AG04449 (cell line): Measurements from ENCODE around the gene LAMA5.

ENCODE experiments used
- CTCF ChIA-PET: fragments of 350-600 bp; formaldehyde crosslinking; extraction: SDS; loops from one replicate; lab custom pipeline; 2021; ENCODE audit warnings: antibody characterized with exemption; lab: Yijun Ruan, JAX
- POLR2A ChIA-PET: fragments of 400-600, 350-600 bp; formaldehyde crosslinking; extraction: SDS; loops from one replicate; lab custom pipeline; 2020; ENCODE audit warnings: antibody characterized with exemption, inconsistent platforms; lab: Yijun Ruan, JAX
- DNase-seq: peaks from one replicate; pipeline ENCODE4 v3.0.0-alpha.2; 2010; ENCODE audit warnings: low read depth, low spot score
- H3K4me3 ChIP-seq: 2 replicates; pipeline ENCODE4 v1.5.1; 2011; ENCODE audit warnings: low read depth, mild to moderate bottlenecking, control low read depth, low read length
- TF ChIP-seq, protein P1 (sequence below): IDR thresholded peaks from one replicate; pipeline ENCODE4 v1.5.1; 2011; ENCODE audit warnings: mild to moderate bottlenecking, moderate library complexity, low read length, control low read depth, inconsistent platforms; ENCODE audit not compliant: insufficient read depth; ENCODE audit errors: missing control alignments

LAMA5 gene

GRCh38 chr20:62381202-62381797 is 14.2 kb upstream of the LAMA5 start:
- DNase-seq = no peak
- no peak overlapping the region for H3K4me3 ChIP-seq
- TF ChIP-seq, protein P1, sequence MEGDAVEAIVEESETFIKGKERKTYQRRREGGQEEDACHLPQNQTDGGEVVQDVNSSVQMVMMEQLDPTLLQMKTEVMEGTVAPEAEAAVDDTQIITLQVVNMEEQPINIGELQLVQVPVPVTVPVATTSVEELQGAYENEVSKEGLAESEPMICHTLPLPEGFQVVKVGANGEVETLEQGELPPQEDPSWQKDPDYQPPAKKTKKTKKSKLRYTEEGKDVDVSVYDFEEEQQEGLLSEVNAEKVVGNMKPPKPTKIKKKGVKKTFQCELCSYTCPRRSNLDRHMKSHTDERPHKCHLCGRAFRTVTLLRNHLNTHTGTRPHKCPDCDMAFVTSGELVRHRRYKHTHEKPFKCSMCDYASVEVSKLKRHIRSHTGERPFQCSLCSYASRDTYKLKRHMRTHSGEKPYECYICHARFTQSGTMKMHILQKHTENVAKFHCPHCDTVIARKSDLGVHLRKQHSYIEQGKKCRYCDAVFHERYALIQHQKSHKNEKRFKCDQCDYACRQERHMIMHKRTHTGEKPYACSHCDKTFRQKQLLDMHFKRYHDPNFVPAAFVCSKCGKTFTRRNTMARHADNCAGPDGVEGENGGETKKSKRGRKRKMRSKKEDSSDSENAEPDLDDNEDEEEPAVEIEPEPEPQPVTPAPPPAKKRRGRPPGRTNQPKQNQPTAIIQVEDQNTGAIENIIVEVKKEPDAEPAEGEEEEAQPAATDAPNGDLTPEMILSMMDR = no peak
- ChIA-PET POLR2A (no interaction called here), CTCF (interaction anchor here (2.4 to 5.7 kb wide), 2 partner anchors 80 to 371 kb away, joined by 22 to 115 read pairs; partner anchors contain the start of gene ADRM1)

DNA sequence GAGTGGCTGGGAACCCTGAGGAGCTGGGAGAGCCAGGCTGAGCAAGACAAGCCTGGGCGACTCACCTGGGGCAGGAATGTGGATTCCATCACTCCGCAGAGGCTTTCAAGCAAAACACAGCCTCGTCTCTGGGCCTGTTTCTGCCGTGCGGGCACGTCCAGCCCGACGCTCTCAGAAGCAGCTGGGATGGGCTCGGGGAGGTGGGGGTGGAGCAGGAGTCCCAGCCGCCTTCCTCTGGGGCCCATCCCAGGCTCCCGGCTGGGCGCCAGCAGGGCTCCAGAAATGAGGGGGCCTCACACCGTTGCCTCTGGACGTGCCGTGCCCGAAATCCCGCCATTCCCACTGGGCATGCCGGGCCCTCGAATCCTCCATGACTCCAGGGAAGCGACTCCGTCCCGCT is 11.1 kb upstream of the LAMA5 start:
- CTCF ChIA-PET = interaction anchor here (1.1 kb wide), 1 partner anchor 9 kb away, joined by 3 read pairs; no protein-coding TSS in a partner anchor
- POLR2A ChIA-PET = no interaction called here
- TF ChIP-seq, protein P1 = no peak
- no peak for DNase-seq
- no peak overlapping the region for H3K4me3 ChIP-seq

DNA sequence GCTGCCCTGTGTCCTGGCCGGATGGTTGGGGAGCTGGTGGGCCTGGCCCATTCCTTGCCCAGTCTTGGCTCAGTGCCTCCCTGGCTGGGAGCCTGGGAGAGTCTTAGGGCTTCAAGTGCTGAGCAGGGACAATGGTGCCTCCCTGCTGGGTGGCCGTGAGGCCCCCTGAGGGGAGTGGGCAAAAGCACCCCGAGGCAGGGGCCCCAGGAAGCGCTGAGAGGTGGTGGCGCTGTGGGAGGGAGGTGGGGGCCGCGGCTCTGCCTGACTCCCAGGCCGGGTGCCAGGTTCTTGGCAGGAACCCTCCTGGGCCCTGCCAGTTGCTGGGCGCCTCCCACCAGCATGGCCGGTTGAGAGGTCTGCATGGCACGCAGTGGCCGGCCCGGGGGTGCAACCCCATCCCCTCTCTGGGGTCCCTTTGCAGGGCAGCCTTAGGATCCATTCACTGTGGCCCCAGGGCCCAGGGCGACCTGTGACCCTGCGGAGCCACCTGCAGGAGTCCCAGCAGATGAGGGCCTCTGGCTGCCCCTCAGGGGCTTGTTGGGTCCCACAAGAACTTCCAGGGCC is 10.6 kb upstream of the LAMA5 start:
- H3K4me3 ChIP-seq = no peak overlapping the region
- ChIA-PET POLR2A (no interaction called here), CTCF (interaction anchor here (0.8 to 4.4 kb wide), 2 partner anchors 9 to 76 kb away, joined by 3 to 37 read pairs; partner anchors contain the start of genes ADRM1 and RPS21)
- TF ChIP-seq, protein P1 = no peak
- no peak for DNase-seq

DNA sequence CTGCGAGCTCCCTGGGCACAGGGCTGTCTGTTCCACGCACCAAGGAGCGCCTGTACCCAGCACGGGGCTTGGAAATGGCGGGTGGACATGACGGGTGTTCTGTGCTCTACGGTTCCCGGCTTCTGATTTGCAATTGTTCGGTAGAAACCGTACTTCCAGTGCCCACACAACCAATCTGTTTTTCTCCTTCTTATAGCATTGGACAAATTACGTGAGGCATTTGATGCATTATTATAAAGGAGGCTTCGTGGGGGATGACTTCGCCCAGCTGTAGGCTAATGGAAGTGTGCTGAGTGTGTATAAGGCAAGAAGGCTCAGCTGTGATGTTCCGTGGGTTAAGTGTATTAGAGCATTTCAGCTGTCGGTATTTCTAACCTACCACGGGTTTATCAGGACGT is 10.0 kb upstream of the LAMA5 start:
- TF ChIP-seq, protein P1 = no peak
- no peak overlapping the region for H3K4me3 ChIP-seq
- DNase-seq = no peak
- CTCF ChIA-PET = interaction anchor here (0.8 to 4.4 kb wide), 4 partner anchors 9 to 366 kb away, joined by 3 to 37 read pairs (median 8); partner anchors contain the start of genes ADRM1, LAMA5 and RPS21
- POLR2A ChIA-PET = no interaction called here

- no peak for DNase-seq
- POLR2A ChIA-PET = no interaction called here
- no peak overlapping the region for H3K4me3 ChIP-seq
- TF ChIP-seq, protein P1 = peak; percentile 63
- CTCF ChIA-PET = interaction anchor here (0.9 to 4.4 kb wide), 9 partner anchors 9 to 365 kb away, joined by 3 to 37 read pairs (median 5); partner anchors contain the start of genes ADRM1, LAMA5 and RPS21
These were observed 9.3 kb upstream of the LAMA5 start for GRCh38 chr20:62376112-62377063.
